Stimulated activated naive CD4-positive, alpha-beta T cell (primary cell): ENCODE measurements around the gene RBBP7.

Experiments used
- DNase-seq, 6 experiments: peaks; one replicate each; lab custom pipeline; 2025; lab: John Stamatoyannopoulos, UW

RBBP7 gene

DNA sequence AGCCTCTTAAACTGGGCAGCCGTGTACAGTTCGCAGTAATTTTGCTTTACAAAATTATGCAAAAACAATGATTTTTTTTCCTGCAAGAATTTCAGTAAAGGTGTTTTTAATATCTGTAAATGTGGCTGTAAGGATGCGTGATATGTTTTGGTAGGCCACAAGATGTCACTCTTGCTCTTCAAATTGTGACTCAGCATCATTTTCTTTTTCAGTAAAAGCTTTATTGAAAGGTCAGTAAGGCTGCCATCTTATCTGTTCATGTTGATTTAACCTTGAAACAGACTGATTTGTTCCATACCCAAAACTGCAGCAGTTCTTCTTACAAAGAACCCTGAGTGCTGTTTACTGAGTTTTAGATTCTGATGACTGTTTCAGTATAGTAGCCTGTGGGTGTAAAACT, 44.0 kb downstream of the RBBP7 start:
- DNase-seq, result peak in 2 of 6 experiments; percentile 17 to 25

DNA sequence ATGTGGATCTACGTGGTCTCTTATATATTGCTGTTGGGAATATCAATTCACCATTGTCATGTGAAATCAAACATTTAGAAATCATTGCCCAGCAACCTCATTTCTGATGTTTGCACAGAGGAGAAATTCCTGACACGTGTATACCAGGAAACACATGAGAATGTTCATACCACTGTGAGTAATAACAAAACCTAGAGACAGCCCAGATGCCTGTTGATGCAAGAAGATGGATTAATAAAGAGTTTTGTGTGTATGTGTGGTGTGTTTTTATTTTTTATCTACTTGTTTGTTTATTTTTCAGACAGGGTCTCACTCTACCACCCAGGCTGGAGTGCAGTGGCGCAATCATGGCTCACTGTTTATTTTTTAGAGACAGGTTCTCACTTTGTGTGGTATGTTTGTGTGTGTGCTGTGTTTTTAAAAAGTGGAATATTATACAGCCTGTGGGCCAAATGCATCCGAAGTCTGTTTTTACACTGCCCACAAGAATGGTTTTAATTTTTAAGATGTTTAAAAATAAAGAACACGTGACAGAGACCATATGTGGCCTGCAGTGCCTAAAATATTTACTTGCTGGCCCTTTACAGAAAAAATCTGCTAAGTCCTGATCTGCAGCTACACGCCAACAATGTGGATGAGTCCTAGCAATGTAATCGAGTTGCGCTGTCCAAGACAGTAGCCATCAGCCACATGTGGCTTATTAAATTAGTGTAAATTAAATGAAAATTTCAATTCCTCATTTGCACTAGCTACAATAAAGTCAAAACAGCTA, 44.7 kb downstream of the RBBP7 start:
- no peak for DNase-seq

DNA sequence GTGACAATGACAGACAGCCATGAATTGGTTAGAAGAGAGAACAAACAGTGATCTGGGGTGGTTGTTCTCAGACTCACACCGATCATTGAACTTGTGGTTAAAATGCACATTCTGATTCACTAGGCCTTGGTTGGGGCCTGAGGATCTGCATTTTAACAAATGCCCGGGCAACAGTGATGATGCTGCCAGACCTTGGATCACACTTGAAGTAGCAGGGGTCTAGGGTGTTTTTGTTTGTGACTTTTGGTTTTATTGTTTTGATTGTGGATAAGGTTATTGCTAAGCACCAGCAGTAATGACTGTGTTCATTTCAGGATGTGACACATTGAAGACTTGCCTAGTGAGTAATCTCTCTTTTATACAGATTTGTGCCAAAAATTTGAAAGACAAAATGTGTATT, 47.4 kb downstream of the RBBP7 start:
- DNase-seq, result no peak

DNA sequence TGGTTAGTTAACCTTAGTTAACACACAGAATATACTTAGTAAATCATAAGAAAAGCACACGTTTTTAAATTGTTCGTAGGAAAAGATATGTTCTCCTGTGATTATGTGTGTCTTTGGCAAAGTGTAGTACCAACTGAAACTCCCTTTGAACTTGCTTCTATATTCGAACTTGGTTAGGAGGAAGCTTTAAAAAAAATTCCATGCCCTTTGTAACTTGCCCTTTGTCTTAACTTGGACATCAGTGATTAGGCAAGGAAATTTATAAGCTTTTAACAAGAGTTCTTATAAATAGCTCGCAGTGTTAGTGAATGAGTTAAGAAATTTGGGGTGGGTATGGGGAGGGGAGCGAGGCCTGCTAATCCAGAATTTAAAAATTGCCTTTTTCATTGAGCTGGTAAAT, 50.5 kb downstream of the RBBP7 start:
- no peak for DNase-seq

DNA sequence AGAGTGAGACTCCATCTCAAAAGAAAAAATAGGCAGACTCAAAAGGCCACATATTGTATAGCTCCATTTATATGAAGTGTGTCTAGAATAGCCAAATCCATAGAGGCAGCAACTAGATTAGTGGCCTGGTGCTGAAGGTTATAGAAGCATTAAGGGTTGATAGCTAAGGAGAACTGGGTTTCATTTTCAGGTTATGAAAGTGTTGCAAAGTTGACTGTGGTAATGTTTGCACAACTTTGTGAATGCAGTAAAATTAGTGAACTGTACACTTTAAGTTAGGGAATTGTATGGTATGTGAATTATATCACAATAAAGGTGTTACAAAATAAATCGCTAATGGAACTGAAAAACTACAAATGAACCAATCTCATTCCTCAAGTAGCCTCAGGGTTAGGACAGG, 55.6 kb downstream of the RBBP7 start:
- DNase-seq, result no peak

DNA sequence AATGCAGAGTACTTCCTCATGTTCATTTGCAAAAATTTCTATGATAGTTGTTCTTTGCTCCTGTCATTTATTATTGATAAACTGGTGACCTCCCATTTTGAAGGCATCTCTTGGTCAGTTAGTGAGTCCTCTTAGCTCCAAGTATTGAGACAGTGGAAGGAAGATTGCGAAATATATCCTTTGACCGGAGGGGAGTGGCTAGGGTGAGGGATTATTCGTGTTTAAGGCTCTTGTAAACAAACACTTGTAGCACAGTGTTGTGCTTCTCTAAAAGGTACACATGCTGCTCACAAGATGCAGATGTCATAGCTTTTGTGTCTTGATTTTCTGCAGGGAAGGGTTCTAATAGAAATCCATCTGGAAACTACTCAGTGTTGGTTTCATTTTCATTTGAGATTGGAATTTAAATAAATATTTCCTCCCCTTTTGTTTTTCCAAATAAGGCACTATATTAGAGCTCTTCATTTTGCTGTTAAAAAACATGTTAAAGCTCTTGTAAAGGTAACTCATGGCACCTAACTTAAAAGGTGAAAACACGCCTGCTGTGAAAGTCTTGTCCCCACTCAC, 62.1 kb downstream of the RBBP7 start:
- DNase-seq, result no peak

DNA sequence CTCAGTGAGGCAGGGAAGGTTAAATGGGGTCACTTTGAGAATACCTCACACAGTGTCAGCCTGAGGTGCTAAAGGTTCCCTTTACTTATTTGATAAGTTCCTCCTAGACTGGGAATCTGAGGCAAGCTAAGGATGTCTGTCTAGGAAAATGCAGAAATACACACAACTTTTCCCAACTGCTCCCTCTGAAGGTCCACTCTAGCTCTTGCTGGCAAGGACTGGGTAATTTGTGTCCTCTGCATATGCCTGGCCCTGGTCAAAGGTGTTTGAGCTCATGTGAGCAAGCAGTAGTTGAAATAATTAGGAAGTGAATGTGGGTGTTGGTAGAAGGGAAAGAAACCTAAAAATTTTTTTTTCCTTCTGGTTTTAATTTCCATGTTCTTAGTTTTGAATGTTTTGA, 62.6 kb downstream of the RBBP7 start:
- DNase-seq, result no peak

DNA sequence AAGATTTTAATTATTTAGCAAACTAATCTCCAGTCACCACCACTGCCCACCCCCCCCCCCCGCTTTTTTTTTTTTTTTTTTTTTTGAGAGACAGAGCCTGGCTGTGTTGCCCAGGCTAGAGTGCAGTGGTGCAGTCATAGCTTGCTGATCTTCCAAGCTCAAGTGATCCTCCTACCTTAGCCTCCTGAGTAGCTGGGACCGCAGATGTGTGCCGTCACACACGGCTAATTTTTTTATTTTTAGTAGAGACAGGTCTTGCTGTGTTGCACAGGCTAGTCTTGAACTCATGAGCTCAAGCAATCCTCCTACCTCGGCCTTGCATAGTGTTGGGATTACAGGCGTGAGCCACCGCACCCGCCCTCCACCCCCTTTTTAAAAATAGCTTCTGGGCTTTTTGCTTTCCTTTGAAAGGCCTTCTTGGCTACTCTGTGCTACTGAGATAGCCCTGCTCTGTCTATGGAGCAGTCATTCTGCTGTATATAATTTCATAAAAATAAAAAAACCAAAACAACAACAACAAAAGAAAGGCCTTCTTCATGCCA, 65.2 kb downstream of the RBBP7 start:
- DNase-seq, result no peak

DNA sequence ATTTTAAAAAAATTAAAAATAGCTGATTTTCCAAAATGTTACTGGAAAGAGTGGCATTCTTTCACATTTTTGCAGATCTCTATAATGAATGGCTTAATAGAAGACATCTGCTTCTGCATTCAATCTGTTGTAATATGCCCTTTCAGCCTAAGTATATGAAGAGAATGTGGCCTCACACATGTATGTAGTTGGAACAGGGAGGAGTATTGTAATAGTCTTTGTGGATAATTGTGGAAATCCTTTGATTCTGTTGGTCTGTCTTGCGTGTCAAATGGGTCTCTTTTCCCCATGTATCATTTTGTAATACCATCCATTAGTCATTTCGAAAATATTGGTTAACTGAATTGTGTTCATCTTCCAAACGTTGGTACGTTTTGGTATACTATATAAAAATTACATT, 72.3 kb downstream of the RBBP7 start:
- no peak for DNase-seq

DNA sequence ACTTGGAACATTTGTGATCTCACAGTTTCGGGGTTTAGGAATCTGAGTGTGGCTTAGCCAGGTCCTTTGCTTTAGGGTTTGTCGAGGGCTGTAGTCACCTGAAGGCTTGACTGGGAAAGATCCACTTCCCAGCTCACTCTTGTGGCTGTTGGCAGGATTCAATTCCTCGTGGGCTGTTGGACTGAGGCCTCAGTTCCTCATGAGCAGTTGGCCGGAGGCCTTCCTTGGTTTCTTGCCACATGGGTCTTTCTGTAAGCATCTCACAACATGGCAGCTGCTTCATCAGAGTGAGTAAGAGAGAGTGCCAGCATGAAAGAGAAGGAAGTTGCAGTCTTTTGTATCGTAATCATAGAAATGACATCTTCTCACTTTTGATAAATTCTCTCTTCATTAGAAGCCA, 72.8 kb downstream of the RBBP7 start:
- DNase-seq, result no peak

DNA sequence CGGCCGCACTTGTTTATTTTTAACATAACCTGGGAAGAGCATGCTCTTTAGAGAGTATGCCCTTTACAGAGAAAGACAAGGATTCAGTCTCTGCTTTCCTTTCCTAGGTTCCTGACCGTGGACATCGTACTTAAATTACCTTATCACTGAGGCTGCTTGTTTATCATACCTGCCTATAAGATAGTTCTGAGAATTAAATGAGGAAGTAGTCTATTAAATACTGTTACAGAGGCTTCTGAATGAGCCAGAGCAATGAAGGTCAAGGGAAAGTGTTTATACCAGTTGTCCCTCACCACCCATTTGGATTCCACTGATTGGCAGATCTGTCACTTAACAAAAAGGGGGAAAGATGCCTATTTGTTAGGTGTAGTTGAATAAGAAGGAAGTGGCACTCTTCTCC, 73.9 kb downstream of the RBBP7 start:
- no peak for DNase-seq
